GM18907 (cell line): Measurements from ENCODE around the gene TRPV3.
"Not testable (repeated sequence)": the region's sequence is repeated elsewhere in the genome, so short reads cannot be mapped to it uniquely, and the experiment has no call there.

Experiments used
- ATAC-seq: cut with Tn5 transposase; IDR thresholded peaks from one replicate; pipeline ENCODE4 v1.9.1; 2021; ENCODE audit warnings: mild to moderate bottlenecking, moderate library complexity; ENCODE audit not compliant: unreplicated experiment

The TRPV3 gene

DNA sequence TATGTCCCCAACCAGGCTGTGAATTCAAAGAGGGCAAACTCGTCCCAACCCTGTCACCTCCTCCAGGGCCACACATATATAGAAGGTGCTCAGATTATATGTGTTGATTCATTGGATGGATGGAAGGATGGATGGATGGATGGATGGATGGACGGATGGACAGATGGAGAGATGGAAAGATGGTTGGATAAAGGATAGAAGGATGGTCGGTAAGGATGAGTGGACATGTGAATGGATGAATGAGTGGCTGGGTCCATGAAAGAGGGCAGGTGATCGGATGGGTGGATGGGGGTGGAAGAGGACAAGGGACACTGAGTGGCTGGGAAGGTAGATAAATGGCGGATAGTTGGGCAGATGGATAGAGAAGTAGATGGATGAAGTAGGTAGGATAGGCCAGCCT lies 30.1 kb downstream of the TRPV3 start:
- no peak for ATAC-seq

DNA sequence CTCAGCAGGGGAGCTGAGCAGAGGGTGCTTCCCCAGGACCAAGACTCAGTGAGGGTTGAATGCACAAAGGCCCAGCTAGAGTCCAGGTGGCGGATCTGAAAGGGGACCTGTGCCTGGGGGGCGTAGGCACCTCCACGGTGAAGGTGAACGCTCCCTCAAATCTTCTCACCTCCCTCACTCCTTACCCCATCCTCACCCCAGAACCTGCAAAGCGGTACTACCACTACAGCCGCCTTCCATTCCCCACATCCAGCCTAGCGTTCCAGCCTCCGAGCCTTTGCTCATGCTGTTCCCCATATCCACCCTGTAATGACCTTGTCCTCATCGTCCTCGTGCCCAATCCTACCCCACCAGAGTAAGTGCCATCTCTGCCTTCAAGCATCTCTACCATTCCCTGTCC lies 30.6 kb downstream of the TRPV3 start:
- no peak for ATAC-seq

DNA sequence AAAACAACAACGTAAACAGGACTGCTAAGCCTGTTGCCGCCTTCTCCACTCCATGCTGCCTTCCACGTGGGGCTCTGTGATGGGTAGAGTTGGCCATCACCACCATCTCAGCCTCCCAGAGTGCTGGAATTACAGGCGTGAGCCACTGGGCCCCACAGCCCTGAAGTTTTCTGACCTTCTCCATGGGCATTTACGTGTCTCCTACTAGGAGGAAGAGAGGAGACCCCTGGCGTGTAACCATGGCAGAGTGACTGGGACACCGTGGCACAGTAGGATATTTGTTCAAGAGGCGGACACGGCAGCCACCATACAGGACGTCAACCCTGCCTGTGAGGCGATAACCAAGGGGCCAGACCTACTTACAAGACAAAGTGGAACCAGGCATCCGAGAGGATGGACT lies 31.1 kb downstream of the TRPV3 start:
- no peak for ATAC-seq

- ATAC-seq: no peak
These were observed 33.6 kb downstream of the TRPV3 start for GRCh38 chr17:3524024-3524423.

GRCh38 chr17:3519472-3519871 lies 38.1 kb downstream of the TRPV3 start:
- not testable (repeated sequence) for ATAC-seq

- no peak for ATAC-seq
These were observed 42.7 kb downstream of the TRPV3 start for GRCh38 chr17:3514873-3515272.

- ATAC-seq: not testable (repeated sequence)
These were observed 43.4 kb downstream of the TRPV3 start for GRCh38 chr17:3514167-3514566.

- ATAC-seq: no peak
These were observed 44.1 kb downstream of the TRPV3 start for GRCh38 chr17:3513305-3514035.

- ATAC-seq: no peak
These were observed 45.0 kb downstream of the TRPV3 start for GRCh38 chr17:3512505-3513171.

- ATAC-seq: no peak
These were observed 45.6 kb downstream of the TRPV3 start for GRCh38 chr17:3511852-3512504.

DNA sequence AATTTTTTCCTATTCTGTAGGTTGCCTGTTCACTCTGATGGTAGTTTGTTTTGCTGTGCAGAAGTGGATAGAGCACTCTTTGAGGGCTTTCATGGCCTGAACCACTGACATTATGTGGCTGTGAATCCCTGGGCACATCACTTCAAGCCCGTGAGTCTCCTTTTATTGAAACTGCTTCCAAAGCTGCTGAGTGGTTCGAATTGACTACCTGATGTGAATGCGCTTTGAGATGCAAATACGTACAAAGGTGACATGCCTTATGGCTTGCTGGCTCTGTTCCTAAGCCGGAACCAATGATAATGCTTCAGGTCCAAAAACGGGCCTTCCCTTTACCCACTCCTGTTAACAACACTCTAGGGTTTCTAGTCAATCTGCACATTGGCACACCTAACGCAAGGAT lies 47.5 kb downstream of the TRPV3 start:
- no peak for ATAC-seq

- no peak for ATAC-seq
These were observed 49.7 kb downstream of the TRPV3 start for GRCh38 chr17:3507869-3508268.

GRCh38 chr17:3507071-3507470 lies 50.5 kb downstream of the TRPV3 start:
- ATAC-seq: no peak

- ATAC-seq: no peak
These were observed 51.6 kb downstream of the TRPV3 start for GRCh38 chr17:3506054-3506453.

GRCh38 chr17:3505008-3505407 lies 52.6 kb downstream of the TRPV3 start:
- ATAC-seq: no peak

GRCh38 chr17:3503285-3503684 lies 54.3 kb downstream of the TRPV3 start:
- ATAC-seq: no peak

GRCh38 chr17:3502466-3502865 lies 55.1 kb downstream of the TRPV3 start:
- ATAC-seq: no peak

DNA sequence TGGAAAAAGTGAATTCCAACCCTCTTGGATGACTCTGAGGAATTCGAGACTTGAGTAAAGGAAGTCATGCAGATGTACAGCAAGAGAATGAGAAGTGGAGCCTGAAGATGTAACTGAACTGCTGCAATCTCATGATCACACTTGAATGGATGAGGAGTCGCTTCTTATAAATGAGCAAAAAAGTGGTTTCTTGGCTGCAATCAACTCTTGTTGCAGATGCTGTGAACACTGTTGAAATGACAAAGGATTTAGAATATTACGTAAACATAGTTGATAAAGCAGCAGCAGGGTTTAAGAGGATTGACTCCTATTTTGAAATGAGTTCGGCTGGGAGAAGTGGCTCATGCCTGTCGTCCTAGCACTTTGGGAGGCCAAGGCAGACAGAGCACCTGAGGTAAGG lies 56.3 kb downstream of the TRPV3 start:
- ATAC-seq: no peak

GRCh38 chr17:3497101-3497500 lies 60.5 kb downstream of the TRPV3 start:
- ATAC-seq: no peak

DNA sequence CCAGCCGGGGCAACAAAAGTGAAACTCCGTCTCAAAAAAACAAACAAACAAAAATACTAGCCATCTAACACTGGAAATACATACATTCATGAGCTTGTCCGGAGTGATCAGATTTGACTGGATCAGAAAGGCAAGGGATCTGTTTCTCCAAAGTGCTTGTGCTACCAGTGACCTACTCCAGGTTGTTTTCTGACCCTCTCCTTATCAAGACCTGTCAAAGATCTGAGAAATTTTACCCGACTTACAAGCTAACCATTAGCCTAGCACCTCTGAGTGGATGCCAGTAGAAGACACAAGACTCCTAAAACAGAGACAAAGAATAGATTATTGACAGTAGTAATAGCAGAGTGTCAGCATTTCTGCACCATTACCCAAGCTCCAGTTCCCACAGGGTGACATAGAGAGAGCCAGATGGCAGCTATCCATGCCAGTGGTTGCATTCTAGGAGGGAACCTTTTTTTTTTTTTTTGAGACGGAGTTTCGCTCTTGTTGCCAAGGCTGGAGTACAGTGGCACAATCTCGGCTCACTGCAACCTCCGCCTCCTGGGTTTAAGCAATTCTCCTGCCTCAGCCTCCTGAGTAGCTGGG lies 72.0 kb downstream of the TRPV3 start:
- ATAC-seq: no peak

GRCh38 chr17:3482852-3483251 lies 74.8 kb downstream of the TRPV3 start:
- ATAC-seq: no peak

DNA sequence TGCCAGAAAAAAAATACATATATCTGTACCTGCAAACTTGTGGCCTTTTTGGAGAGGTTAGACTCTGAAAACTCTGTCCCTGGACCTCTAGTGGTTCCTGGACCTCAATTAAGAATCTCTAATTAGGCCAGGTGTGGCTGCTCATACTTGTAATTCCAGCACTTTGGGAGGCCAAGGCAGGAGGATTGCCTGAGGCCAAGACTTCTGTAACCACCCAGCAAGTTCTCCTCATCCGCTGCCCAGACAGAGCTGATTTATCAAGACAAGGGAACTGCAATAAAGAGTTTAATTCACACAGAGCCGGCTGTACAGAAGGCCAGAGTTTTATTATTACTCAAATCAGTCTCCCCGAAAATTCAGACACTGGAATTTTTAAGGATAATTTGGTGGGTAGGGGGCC lies 77.6 kb downstream of the TRPV3 start:
- no peak for ATAC-seq
